ENCODE data around the gene GABBR2.

- no peak for TF ChIP-seq TAF1 (IDR thresholded peaks at IDR 0.05; ENCODE audit: low read depth)
- TF ChIP-seq YY1 (IDR thresholded peaks at IDR 0.05; ENCODE audit: low read depth): no peak
- TF ChIP-seq, protein P1, sequence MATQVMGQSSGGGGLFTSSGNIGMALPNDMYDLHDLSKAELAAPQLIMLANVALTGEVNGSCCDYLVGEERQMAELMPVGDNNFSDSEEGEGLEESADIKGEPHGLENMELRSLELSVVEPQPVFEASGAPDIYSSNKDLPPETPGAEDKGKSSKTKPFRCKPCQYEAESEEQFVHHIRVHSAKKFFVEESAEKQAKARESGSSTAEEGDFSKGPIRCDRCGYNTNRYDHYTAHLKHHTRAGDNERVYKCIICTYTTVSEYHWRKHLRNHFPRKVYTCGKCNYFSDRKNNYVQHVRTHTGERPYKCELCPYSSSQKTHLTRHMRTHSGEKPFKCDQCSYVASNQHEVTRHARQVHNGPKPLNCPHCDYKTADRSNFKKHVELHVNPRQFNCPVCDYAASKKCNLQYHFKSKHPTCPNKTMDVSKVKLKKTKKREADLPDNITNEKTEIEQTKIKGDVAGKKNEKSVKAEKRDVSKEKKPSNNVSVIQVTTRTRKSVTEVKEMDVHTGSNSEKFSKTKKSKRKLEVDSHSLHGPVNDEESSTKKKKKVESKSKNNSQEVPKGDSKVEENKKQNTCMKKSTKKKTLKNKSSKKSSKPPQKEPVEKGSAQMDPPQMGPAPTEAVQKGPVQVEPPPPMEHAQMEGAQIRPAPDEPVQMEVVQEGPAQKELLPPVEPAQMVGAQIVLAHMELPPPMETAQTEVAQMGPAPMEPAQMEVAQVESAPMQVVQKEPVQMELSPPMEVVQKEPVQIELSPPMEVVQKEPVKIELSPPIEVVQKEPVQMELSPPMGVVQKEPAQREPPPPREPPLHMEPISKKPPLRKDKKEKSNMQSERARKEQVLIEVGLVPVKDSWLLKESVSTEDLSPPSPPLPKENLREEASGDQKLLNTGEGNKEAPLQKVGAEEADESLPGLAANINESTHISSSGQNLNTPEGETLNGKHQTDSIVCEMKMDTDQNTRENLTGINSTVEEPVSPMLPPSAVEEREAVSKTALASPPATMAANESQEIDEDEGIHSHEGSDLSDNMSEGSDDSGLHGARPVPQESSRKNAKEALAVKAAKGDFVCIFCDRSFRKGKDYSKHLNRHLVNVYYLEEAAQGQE (IDR thresholded peaks at IDR 0.05; ENCODE audit: low read depth): no peak
- no peak for TF ChIP-seq NFIC (IDR thresholded peaks at IDR 0.05)
Observed at GRCh38 chr9:98602839-98603500, 105.8 kb downstream of the GABBR2 start.
